Bronchial epithelial cell (primary cell): Measurements from ENCODE around the gene P2RX1. TPM values are rescaled to one million over a fixed set of nuclear protein-coding genes. Genes with fewer than 3 reads are reported as not detected.

Experiments
- DNase-seq: peaks from one replicate; pipeline ENCODE4 v3.0.0-alpha.2; 2010; ENCODE audit warnings: low read depth
- FAIRE-seq: peaks from 2 replicates; lab custom pipeline; 2011; peaks lifted over from hg19 to GRCh38; lab: Jason Lieb, UNC
- H3K27me3 ChIP-seq: 2 replicates; pipeline ENCODE4 v1.5.1; 2011; ENCODE audit warnings: low read length; ENCODE audit not compliant: control insufficient read depth, insufficient read depth
- H3K36me3 ChIP-seq: 2 replicates; pipeline ENCODE4 v1.5.1; 2011; ENCODE audit warnings: low read length; ENCODE audit not compliant: control insufficient read depth, insufficient read depth
- H3K4me3 ChIP-seq: 2 replicates; pipeline ENCODE4 v1.5.1; 2011; ENCODE audit warnings: mild to moderate bottlenecking, low read depth, low read length, control low read depth
- CTCF ChIP-seq: IDR thresholded peaks from 2 replicates; pipeline ENCODE4 v1.5.1; 2011; ENCODE audit warnings: mild to moderate bottlenecking, moderate library complexity, low read length, control low read depth, inconsistent platforms; ENCODE audit not compliant: insufficient read depth, severe bottlenecking
- total RNA-seq: library from RNA; depleted of rRNA; stranded (reverse); fragments of >200 nt; gene quantifications from 2 replicates; pipeline ENCODE4 v1.2.1, GENCODE V29; 2014

Gene P2RX1
- total RNA-seq, 1 donor from 2014 or later: not detected

- FAIRE-seq: no peak
- H3K36me3 ChIP-seq: peaks cover 14% of the 10 kb centered on the region
Observed at GRCh38 chr17:3870871-3871306, 45.4 kb downstream of the P2RX1 start.

GRCh38 chr17:3867606-3868005 is 48.7 kb downstream of the P2RX1 start:
- H3K27me3 ChIP-seq: no peaks in the 10 kb centered on the region
- TF ChIP-seq CTCF: no peak
- DNase-seq: no peak
- no peak overlapping the region for H3K4me3 ChIP-seq
- no peak for FAIRE-seq
- peaks cover 13% of the 10 kb centered on the region for H3K36me3 ChIP-seq

More at GRCh38 chr17:3870871-3871306, 45.4 kb downstream of the P2RX1 start:
- no peak for DNase-seq
- Histone ChIP-seq H3K4me3 (no peak overlapping the region), H3K27me3 (no peaks in the 10 kb centered on the region)
- no peak for TF ChIP-seq CTCF

- no peak for TF ChIP-seq CTCF
- Histone ChIP-seq H3K4me3 (no peak overlapping the region), H3K36me3 (peaks cover 9% of the 10 kb centered on the region), H3K27me3 (no peaks in the 10 kb centered on the region)
- no peak for DNase-seq
- FAIRE-seq: no peak
Observed at GRCh38 chr17:3867106-3867505, 49.2 kb downstream of the P2RX1 start.

- DNase-seq (no peak), FAIRE-seq (no peak)
- TF ChIP-seq CTCF: no peak
- Histone ChIP-seq H3K36me3 (peaks cover 9% of the 10 kb centered on the region), H3K27me3 (no peaks in the 10 kb centered on the region), H3K4me3 (no peak overlapping the region)
Observed at GRCh38 chr17:3866276-3866675, 50.0 kb downstream of the P2RX1 start.

- H3K4me3 ChIP-seq: no peak overlapping the region
- TF ChIP-seq CTCF: no peak
- H3K27me3 ChIP-seq: no peaks in the 10 kb centered on the region
- no peak for FAIRE-seq
- peaks cover 17% of the 10 kb centered on the region for H3K36me3 ChIP-seq
- peak; percentile 13 for DNase-seq
Observed at GRCh38 chr17:3865176-3865575, 51.1 kb downstream of the P2RX1 start.

- no peak for DNase-seq
- Histone ChIP-seq H3K27me3 (no peaks in the 10 kb centered on the region), H3K4me3 (no peak overlapping the region), H3K36me3 (peaks cover 17% of the 10 kb centered on the region)
- no peak for FAIRE-seq
- no peak for TF ChIP-seq CTCF
Observed at GRCh38 chr17:3864534-3864933, 51.7 kb downstream of the P2RX1 start.
